Measurements from ENCODE around the gene FNIP2.

DNA sequence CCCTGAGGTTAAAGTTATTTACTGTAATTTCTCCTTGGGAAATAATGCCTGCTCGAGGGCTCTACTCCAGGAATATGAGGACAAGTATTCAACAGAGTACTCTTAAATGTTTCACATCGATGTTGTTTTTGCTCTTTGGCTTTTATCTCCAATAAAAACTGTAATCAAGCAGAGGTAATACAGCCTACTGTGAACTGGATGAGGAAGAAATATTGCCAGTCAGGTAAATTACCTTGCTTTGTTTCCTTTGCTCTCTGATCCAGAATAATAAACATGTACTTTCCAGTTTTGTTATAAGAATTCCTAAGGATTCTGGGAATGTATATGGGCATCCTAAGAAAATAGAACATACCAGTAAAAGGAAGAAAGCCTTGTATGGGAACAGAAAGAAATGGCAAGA, 60.4 kb downstream of the FNIP2 start:
- TF ChIP-seq CTCF (conservative IDR thresholded peaks at IDR 0.05; ENCODE audit: low read depth, low read length) (no peak), EZH2 (IDR thresholded peaks at IDR 0.05; ENCODE audit: borderline replicate concordance, low read depth, low read length, poor library complexity, severe bottlenecking) (no peak)

Data from A673 (cell line).